ENCODE measurements around the gene KDM4B.

The KDM4B gene

DNA sequence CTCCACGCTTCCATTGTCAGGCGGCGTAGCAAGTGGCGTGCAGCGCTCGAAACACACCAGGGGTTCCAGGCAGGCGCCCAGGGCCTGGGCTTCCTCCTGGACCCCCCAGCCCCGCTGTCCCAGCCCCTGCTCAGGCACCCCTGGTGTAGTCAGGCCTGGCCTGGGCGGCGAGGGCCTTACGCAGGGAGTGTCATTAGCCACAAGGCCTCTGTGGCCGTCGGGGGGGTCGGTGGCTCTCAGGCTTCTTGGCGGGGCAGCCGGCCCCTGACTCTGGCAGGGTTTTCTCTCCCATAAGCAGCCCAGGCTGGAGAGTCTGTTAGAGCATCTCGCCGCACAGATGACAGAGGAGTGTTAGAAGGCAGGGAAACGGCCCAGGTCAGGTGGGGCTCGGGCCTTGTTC, 116.7 kb downstream of the KDM4B start:
- Histone ChIP-seq H3K27me3 (ENCODE audit: control insufficient read depth in 1 of 2, insufficient read depth in 2 of 2, low read length in 2 of 2) (no peaks in the 10 kb centered on the region), H3K4me1 (ENCODE audit: control insufficient read depth in 1 of 2, insufficient read depth in 2 of 2, low read length in 2 of 2) (no peaks in the 10 kb centered on the region), H3K4me3 (ENCODE audit: low read depth in 1 of 2, low read length in 2 of 2) (no peak overlapping the region), H3K9ac (ENCODE audit: low read depth in 1 of 2, low read length in 2 of 2) (no peak overlapping the region), H3K27ac (ENCODE audit: low read depth, low read length) (no peak overlapping the region), H3K36me3 (ENCODE audit: control insufficient read depth in 1 of 2, insufficient read depth in 2 of 2, low read length in 2 of 2) (peaks cover 0 to 45% of the 10 kb centered on the region in 2 donors), H3K9me3 (ENCODE audit: control insufficient read depth in 1 of 2, low read length in 2 of 2) (no peaks in the 10 kb centered on the region)

- no peak overlapping the region for H3K27ac ChIP-seq (ENCODE audit: low read depth, low read length)
- no peak overlapping the region for H3K4me3 ChIP-seq (ENCODE audit: low read depth in 1 of 2, low read length in 2 of 2)
- no peak overlapping the region for H3K9ac ChIP-seq (ENCODE audit: low read depth in 1 of 2, low read length in 2 of 2)
- peaks cover 0 to 39% of the 10 kb centered on the region in 2 donors for H3K36me3 ChIP-seq (ENCODE audit: control insufficient read depth in 1 of 2, insufficient read depth in 2 of 2, low read length in 2 of 2)
- no peaks in the 10 kb centered on the region for H3K27me3 ChIP-seq (ENCODE audit: control insufficient read depth in 1 of 2, insufficient read depth in 2 of 2, low read length in 2 of 2)
- no peaks in the 10 kb centered on the region for H3K9me3 ChIP-seq (ENCODE audit: control insufficient read depth in 1 of 2, low read length in 2 of 2)
- no peaks in the 10 kb centered on the region for H3K4me1 ChIP-seq (ENCODE audit: control insufficient read depth in 1 of 2, insufficient read depth in 2 of 2, low read length in 2 of 2)
These were observed 117.3 kb downstream of the KDM4B start for GRCh38 chr19:5086230-5086629.

DNA sequence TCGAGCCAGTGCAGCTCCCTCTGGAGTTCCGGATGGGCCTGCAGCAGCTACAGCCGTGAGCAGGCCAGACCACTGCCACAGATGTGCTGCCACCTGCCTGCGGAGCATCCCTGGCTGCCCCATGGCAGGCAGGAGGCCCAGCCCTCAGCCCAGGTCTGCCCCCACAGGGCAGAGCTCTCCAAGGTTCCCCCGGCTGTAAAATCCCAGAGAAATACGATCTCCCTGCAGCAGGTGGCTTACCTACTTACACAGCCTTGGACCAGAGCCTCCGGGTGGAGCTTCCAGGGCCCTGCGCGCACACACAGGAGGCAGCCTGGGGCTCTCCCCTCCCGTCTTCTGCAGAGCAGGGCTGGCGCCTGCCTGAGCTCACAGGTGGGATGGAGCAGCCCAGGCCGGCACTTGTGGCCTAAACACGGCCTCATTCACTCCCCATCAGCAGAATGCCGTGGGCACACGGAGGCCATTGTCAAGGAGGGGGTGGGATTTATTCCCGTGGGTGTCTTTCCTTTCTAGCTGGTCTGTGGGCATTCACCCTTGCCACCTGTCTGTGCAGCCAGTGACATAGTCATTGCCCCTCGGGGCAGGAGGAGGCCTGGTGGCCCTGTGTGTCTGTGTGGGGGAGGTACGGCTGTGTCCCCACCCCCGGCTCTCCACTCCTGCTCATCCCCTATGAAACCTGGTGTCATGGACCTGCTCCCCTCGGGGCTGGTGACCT, 118.0 kb downstream of the KDM4B start:
- Histone ChIP-seq H3K9ac (ENCODE audit: low read depth in 1 of 2, low read length in 2 of 2) (no peak overlapping the region), H3K4me3 (ENCODE audit: low read depth in 1 of 2, low read length in 2 of 2) (no peak overlapping the region), H3K4me1 (ENCODE audit: control insufficient read depth in 1 of 2, insufficient read depth in 2 of 2, low read length in 2 of 2) (no peaks in the 10 kb centered on the region), H3K36me3 (ENCODE audit: control insufficient read depth in 1 of 2, insufficient read depth in 2 of 2, low read length in 2 of 2) (peaks cover 0 to 33% of the 10 kb centered on the region in 2 donors), H3K9me3 (ENCODE audit: control insufficient read depth in 1 of 2, low read length in 2 of 2) (no peaks in the 10 kb centered on the region), H3K27me3 (ENCODE audit: control insufficient read depth in 1 of 2, insufficient read depth in 2 of 2, low read length in 2 of 2) (no peaks in the 10 kb centered on the region), H3K27ac (ENCODE audit: low read depth, low read length) (no peak overlapping the region)

DNA sequence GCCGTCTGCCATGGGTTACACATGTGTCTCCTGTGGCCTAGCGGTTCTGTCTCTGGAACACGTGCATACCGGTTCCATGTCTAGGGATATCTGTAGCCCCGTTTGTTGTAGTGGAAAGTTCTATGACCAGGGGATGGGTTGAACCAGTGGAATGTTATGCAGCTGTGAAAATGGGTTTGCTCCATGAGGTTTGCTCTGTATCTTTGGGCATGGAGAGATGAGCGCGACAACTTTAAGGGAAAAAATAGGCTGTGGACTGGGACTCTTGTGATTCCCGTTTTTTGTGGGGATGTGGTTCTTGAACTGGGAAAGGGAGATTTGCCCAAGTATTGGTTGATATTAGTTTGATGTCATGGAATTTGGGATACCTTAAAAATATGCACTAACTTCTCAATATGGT, 120.4 kb downstream of the KDM4B start:
- Histone ChIP-seq H3K27ac (ENCODE audit: low read depth, low read length) (no peak overlapping the region), H3K4me1 (ENCODE audit: control insufficient read depth in 1 of 2, insufficient read depth in 2 of 2, low read length in 2 of 2) (no peaks in the 10 kb centered on the region), H3K27me3 (ENCODE audit: control insufficient read depth in 1 of 2, insufficient read depth in 2 of 2, low read length in 2 of 2) (no peaks in the 10 kb centered on the region), H3K36me3 (ENCODE audit: control insufficient read depth in 1 of 2, insufficient read depth in 2 of 2, low read length in 2 of 2) (peaks cover 0 to 31% of the 10 kb centered on the region in 2 donors), H3K9ac (ENCODE audit: low read depth in 1 of 2, low read length in 2 of 2) (no peak overlapping the region), H3K9me3 (ENCODE audit: control insufficient read depth in 1 of 2, low read length in 2 of 2) (no peaks in the 10 kb centered on the region), H3K4me3 (ENCODE audit: low read depth in 1 of 2, low read length in 2 of 2) (no peak overlapping the region)

DNA sequence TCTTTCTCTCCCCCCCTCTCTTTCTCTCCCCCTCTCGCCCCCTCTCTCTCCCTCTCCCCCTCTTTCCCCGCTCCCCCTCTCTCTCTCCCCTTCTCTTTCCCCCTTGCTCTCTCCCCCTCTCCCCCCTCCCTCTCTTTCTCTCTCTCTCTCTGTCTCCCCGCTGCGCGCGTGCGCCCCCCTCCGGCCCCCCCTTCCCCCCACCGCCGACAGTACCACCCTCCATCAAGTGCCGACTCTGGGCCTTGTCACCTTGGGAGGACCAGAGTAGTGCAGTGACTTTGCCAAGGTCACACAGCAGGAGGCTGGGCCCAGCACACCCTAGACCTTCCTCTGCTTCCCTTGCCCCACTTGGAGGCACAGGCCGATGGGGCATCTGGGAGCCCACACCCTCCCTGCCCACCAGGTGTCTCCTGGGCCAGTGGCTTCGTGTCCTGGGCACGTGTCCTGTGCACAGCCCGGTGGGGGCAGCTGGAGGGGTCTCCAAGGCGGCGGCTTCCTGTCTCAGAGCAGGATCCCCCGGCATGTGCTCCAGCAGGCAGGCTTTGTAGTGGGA, 121.6 kb downstream of the KDM4B start:
- H3K27me3 ChIP-seq (ENCODE audit: control insufficient read depth in 1 of 2, insufficient read depth in 2 of 2, low read length in 2 of 2): no peaks in the 10 kb centered on the region
- H3K27ac ChIP-seq (ENCODE audit: low read depth, low read length): no peak overlapping the region
- H3K36me3 ChIP-seq (ENCODE audit: control insufficient read depth in 1 of 2, insufficient read depth in 2 of 2, low read length in 2 of 2): peaks cover 0 to 31% of the 10 kb centered on the region in 2 donors
- no peaks in the 10 kb centered on the region for H3K4me1 ChIP-seq (ENCODE audit: control insufficient read depth in 1 of 2, insufficient read depth in 2 of 2, low read length in 2 of 2)
- no peak overlapping the region for H3K4me3 ChIP-seq (ENCODE audit: low read depth in 1 of 2, low read length in 2 of 2)
- H3K9ac ChIP-seq (ENCODE audit: low read depth in 1 of 2, low read length in 2 of 2): no peak overlapping the region
- no peaks in the 10 kb centered on the region for H3K9me3 ChIP-seq (ENCODE audit: control insufficient read depth in 1 of 2, low read length in 2 of 2)

GRCh38 chr19:5091018-5091683, 122.2 kb downstream of the KDM4B start:
- no peaks in the 10 kb centered on the region for H3K4me1 ChIP-seq (ENCODE audit: control insufficient read depth in 1 of 2, insufficient read depth in 2 of 2, low read length in 2 of 2)
- no peak overlapping the region for H3K9ac ChIP-seq (ENCODE audit: low read depth in 1 of 2, low read length in 2 of 2)
- H3K9me3 ChIP-seq (ENCODE audit: control insufficient read depth in 1 of 2, low read length in 2 of 2): no peaks in the 10 kb centered on the region
- H3K27me3 ChIP-seq (ENCODE audit: control insufficient read depth in 1 of 2, insufficient read depth in 2 of 2, low read length in 2 of 2): no peaks in the 10 kb centered on the region
- no peak overlapping the region for H3K27ac ChIP-seq (ENCODE audit: low read depth, low read length)
- H3K36me3 ChIP-seq (ENCODE audit: control insufficient read depth in 1 of 2, insufficient read depth in 2 of 2, low read length in 2 of 2): peaks cover 0 to 31% of the 10 kb centered on the region in 2 donors
- no peak overlapping the region for H3K4me3 ChIP-seq (ENCODE audit: low read depth in 1 of 2, low read length in 2 of 2)

DNA sequence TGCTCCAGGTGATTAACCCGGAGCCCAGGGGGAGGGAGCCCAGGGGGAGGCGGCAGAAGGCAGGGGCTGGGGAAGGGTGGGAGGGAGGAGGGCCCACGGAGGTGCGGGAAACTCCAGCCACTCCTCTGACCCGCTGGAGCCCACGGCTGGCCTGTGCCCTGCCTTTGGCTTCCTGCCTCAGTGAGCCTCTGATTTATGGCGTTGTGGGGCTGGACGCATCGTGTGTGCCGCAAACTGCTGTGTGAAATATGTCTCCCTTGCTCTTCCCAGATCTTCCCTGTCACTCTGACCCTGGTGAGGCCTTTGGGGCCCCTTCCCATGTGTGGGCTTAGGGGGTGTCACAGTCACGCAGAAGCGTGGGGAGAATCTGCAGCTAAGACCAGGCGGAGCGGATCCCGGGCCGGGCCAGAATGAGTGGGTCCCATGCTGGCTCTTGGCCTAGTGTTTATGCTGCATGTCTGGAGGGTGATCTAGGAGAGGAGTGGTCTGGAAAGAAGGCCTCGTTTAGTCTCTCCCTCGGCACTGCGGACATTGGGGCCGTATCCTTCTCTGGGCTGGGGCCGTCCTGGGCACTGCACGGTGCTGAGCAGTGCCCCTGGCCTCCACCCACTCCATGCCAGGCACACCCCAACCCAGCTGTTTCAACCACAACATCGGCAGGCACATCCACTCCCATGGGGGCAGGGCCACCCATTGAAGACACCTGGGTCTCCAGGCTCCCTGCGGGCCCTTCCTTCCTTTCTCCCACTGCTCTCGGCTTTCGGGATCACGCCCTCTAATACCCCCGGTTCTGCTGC, 123.0 kb downstream of the KDM4B start:
- no peak overlapping the region for H3K4me3 ChIP-seq (ENCODE audit: low read depth in 1 of 2, low read length in 2 of 2)
- no peak overlapping the region for H3K9ac ChIP-seq (ENCODE audit: low read depth in 1 of 2, low read length in 2 of 2)
- H3K27ac ChIP-seq (ENCODE audit: low read depth, low read length): no peak overlapping the region
- H3K27me3 ChIP-seq (ENCODE audit: control insufficient read depth in 1 of 2, insufficient read depth in 2 of 2, low read length in 2 of 2): no peaks in the 10 kb centered on the region
- H3K4me1 ChIP-seq (ENCODE audit: control insufficient read depth in 1 of 2, insufficient read depth in 2 of 2, low read length in 2 of 2): no peaks in the 10 kb centered on the region
- peaks cover 2 to 31% of the 10 kb centered on the region in 2 donors for H3K36me3 ChIP-seq (ENCODE audit: control insufficient read depth in 1 of 2, insufficient read depth in 2 of 2, low read length in 2 of 2)
- H3K9me3 ChIP-seq (ENCODE audit: control insufficient read depth in 1 of 2, low read length in 2 of 2): no peaks in the 10 kb centered on the region

DNA sequence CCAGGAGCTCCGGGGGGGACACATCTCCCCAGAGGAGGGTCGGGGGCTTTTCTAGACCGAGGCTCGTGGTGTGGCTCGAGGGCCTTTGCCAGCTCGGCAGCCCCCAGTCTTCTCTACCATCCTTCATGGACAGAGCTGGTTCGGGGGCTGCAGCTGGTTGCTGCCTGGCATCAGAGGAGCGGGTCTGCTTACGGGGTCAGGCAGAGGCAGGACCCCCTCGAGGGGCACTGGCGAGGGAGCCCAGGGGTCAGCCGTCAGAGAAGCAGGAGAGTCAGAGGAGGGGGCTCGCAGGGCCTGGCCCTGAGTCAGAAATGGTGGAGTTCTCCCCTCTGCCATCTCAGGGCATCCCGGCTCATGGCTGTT, 123.5 kb downstream of the KDM4B start:
- Histone ChIP-seq H3K27ac (ENCODE audit: low read depth, low read length) (no peak overlapping the region), H3K9ac (ENCODE audit: low read depth in 1 of 2, low read length in 2 of 2) (no peak overlapping the region), H3K36me3 (ENCODE audit: control insufficient read depth in 1 of 2, insufficient read depth in 2 of 2, low read length in 2 of 2) (peaks cover 6 to 27% of the 10 kb centered on the region in 2 donors)

DNA sequence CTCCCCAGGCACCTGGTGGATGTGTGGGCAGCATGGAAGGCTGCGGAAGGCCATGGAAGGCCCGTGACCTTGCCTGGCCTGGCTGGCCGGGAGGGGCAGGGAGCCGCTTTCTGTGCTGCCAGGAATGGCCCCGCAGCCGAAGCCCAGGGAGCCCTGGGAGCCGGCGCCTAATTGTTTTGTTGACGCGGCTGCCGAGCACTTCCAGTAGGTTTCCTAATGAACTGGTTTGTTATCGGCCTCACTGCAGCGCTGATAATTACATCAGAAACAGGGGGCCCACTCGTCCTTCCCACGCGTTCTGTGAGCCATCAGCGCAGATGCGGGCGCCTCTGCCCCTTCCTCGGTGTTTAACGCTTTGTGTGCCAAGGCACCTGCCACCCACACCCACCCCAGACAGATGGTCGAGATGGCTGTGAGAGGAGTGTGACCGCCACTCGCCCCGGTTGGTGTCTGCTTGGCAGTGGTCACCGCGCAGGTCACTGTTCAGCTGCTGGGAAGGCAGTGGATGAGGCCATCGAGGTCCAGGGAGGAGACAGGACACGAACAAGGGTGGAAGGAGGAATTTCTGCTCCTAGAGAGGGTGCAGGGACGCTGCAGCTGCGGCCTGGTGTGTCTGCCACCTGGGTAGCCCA, 124.5 kb downstream of the KDM4B start:
- Histone ChIP-seq H3K9ac (ENCODE audit: low read depth in 1 of 2, low read length in 2 of 2) (no peak overlapping the region), H3K36me3 (ENCODE audit: control insufficient read depth in 1 of 2, insufficient read depth in 2 of 2, low read length in 2 of 2) (peaks cover 8 to 24% of the 10 kb centered on the region in 2 donors), H3K4me3 (ENCODE audit: low read depth in 1 of 2, low read length in 2 of 2) (no peak overlapping the region), H3K9me3 (ENCODE audit: control insufficient read depth in 1 of 2, low read length in 2 of 2) (peaks cover 2 to 3% of the 10 kb centered on the region in 2 donors), H3K27ac (ENCODE audit: low read depth, low read length) (no peak overlapping the region), H3K27me3 (ENCODE audit: control insufficient read depth in 1 of 2, insufficient read depth in 2 of 2, low read length in 2 of 2) (no peaks in the 10 kb centered on the region), H3K4me1 (ENCODE audit: control insufficient read depth in 1 of 2, insufficient read depth in 2 of 2, low read length in 2 of 2) (no peaks in the 10 kb centered on the region)

More for the DNA sequence above, 123.5 kb downstream of the KDM4B start:
- H3K9me3 ChIP-seq (ENCODE audit: control insufficient read depth in 1 of 2, low read length in 2 of 2): no peaks in the 10 kb centered on the region
- H3K4me3 ChIP-seq (ENCODE audit: low read depth in 1 of 2, low read length in 2 of 2): no peak overlapping the region
- no peaks in the 10 kb centered on the region for H3K27me3 ChIP-seq (ENCODE audit: control insufficient read depth in 1 of 2, insufficient read depth in 2 of 2, low read length in 2 of 2)
- no peaks in the 10 kb centered on the region for H3K4me1 ChIP-seq (ENCODE audit: control insufficient read depth in 1 of 2, insufficient read depth in 2 of 2, low read length in 2 of 2)

All from duodenal mucosa (tissue), 2 donors.